H1 (cell line): ENCODE data around the gene SLC13A1. TPM values are rescaled to one million over a fixed set of nuclear protein-coding genes. Genes with fewer than 3 reads are reported as not detected.

ENCODE experiments used
- GABPA ChIP-seq: IDR thresholded peaks from 2 replicates; pipeline ENCODE4 v1.6.1; 2011; ENCODE audit warnings: mild to moderate bottlenecking, low read length, moderate library complexity, borderline replicate concordance; ENCODE audit not compliant: insufficient read depth
- GTF2F1 ChIP-seq: IDR thresholded peaks from 2 replicates; pipeline ENCODE4 v1.6.1; 2012; ENCODE audit warnings: low read depth, low read length, improper control_type of control experiment, borderline replicate concordance
- polyA plus RNA-seq, 7 experiments: library from polyadenylated mRNA; depleted of rRNA in 3 of 7; stranded (reverse) in 5 of 7; unstranded in 2 of 7; fragments of >200 nt in 5 of 7; fragments of 200-250 nt in 2 of 7; gene quantifications; 1 replicate in 5 of 7; 2 replicates in 1 of 7; 4 replicates in 1 of 7; pipeline versions ENCODE4 v1.2.1 to v1.2.3, GENCODE V29; 2011 to 2013; ENCODE audit warnings: missing spikeins in 2 of 7, mixed read lengths in 2 of 7
- total RNA-seq: library from RNA; stranded (reverse); fragmentation: NEBNext Ultra II Directional; extraction: Animal tissue kit (Norgen Biotek cat#: 25700); gene quantifications from 2 replicates; pipeline ENCODE4 v1.2.1, GENCODE V29; 2021

Gene SLC13A1
- total and polyA plus RNA-seq, 2 of the 8 experiments (the other 6 are each of a cell fraction or from before 2014, with no cell fraction given), result not detected

GRCh38 chr7:123120286-123120685 lies 79.5 kb downstream of the SLC13A1 start (continued):
- no peak for TF ChIP-seq GTF2F1
- no peak for TF ChIP-seq GABPA
